PC-9 (cell line): Measurements from ENCODE around the gene RBM39. TPM values are rescaled to one million over a fixed set of nuclear protein-coding genes. Genes with fewer than 3 reads are reported as not detected.

Experiments used
- BruUV-seq: library from RNA; stranded (reverse); fragments of 400-500 nt; replicated peaks from 2 replicates; lab custom pipeline; 2021; lab: Mats Ljungman, UMichigan
- CTCF ChIA-PET: fragments of 300-600 bp; sonication (Branson Sonifier 250); formaldehyde crosslinking; loops from one replicate; lab custom pipeline; 2022; ENCODE audit warnings: antibody characterized with exemption; lab: Charles Lee
- POLR2A ChIA-PET: fragments of 300-600 bp; sonication (Branson Sonifier 250); formaldehyde crosslinking; loops from one replicate; lab custom pipeline; 2022; ENCODE audit warnings: antibody characterized with exemption; ENCODE audit not compliant: unreplicated experiment; lab: Charles Lee
- DNase-seq, 2 experiments: peaks; one replicate each; pipeline versions ENCODE4 v3.0.0 to v3.0.0-alpha.2; 2015 to 2022; ENCODE audit warnings: mixed read lengths in 1 of 2
- H2AFZ ChIP-seq: fragments of 200-600 bp; sonication (generic); 2 replicates; pipeline ENCODE4 v1.8.1; 2017; ENCODE audit warnings: antibody characterized with exemption
- H3F3A ChIP-seq: fragments of 200-600 bp; sonication (generic); 2 replicates; pipeline ENCODE4 v1.8.1; 2017; ENCODE audit warnings: antibody characterized with exemption, mild to moderate bottlenecking, low read depth; ENCODE audit not compliant: insufficient read depth
- H3K27ac ChIP-seq: fragments of 200-600 bp; sonication (generic); 2 replicates; pipeline ENCODE4 v1.6.1; 2016; ENCODE audit warnings: mixed run types
- H3K27me3 ChIP-seq: fragments of 200-600 bp; sonication (generic); 2 replicates; pipeline ENCODE4 v1.6.1; 2016; ENCODE audit warnings: low read depth, mixed run types; ENCODE audit not compliant: insufficient read depth
- H3K36me3 ChIP-seq: fragments of 200-600 bp; sonication (generic); 2 replicates; pipeline ENCODE4 v1.6.1; 2016; ENCODE audit warnings: low read depth, mixed run types
- H3K4me1 ChIP-seq: fragments of 200-600 bp; sonication (generic); replicated peaks from 2 replicates; pipeline ENCODE4 v1.6.1; 2016; ENCODE audit warnings: mixed run types; ENCODE audit not compliant: insufficient read depth
- H3K4me2 ChIP-seq: fragments of 200-600 bp; sonication (generic); 2 replicates; pipeline ENCODE4 v1.6.1; 2017; ENCODE audit warnings: mixed run types
- H3K4me3 ChIP-seq: fragments of 200-600 bp; sonication (generic); 2 replicates; pipeline ENCODE4 v1.6.1; 2016; ENCODE audit warnings: mixed run types
- H3K79me2 ChIP-seq: fragments of 200-600 bp; sonication (generic); 2 replicates; pipeline ENCODE4 v1.6.1; 2017; ENCODE audit warnings: low read depth, mixed run types
- H3K9me2 ChIP-seq: fragments of 200-600 bp; sonication (generic); 2 replicates; pipeline ENCODE4 v1.8.1; 2017; ENCODE audit warnings: mild to moderate bottlenecking; ENCODE audit not compliant: insufficient read depth
- H3K9me3 ChIP-seq: fragments of 200-600 bp; sonication (generic); 2 replicates; pipeline ENCODE4 v1.8.1; 2016; ENCODE audit warnings: low read depth; ENCODE audit not compliant: insufficient read depth
- H4K20me1 ChIP-seq: fragments of 200-600 bp; sonication (generic); 2 replicates; pipeline ENCODE4 v1.8.1; 2017; ENCODE audit not compliant: insufficient read depth
- EZH2 ChIP-seq: fragments of 200-600 bp; sonication (generic); IDR thresholded peaks from 2 replicates; pipeline ENCODE4 v1.8.0; 2017; ENCODE audit warnings: antibody characterized with exemption, low read depth
- intact Hi-C: fragments of 100-400 bp; cut with micrococcal nuclease; formaldehyde crosslinking; loops from one replicate; pipeline ENCODE4 v1.10.0; 2022; ENCODE audit not compliant: unreplicated experiment
- total RNA-seq: library from RNA; stranded (reverse); gene quantifications from 2 replicates; pipeline ENCODE4 v1.2.3, GENCODE V29; 2021
- TF ChIP-seq, protein P1 (sequence below): fragments of 200-600 bp; sonication (generic); conservative IDR thresholded peaks from 2 replicates; pipeline ENCODE4 v1.6.1; 2017; ENCODE audit warnings: mixed run types, antibody characterized with exemption, mild to moderate bottlenecking, moderate library complexity

The RBM39 gene
- total RNA-seq, 1 experiment from 2014 or later, result 379 TPM

DNA sequence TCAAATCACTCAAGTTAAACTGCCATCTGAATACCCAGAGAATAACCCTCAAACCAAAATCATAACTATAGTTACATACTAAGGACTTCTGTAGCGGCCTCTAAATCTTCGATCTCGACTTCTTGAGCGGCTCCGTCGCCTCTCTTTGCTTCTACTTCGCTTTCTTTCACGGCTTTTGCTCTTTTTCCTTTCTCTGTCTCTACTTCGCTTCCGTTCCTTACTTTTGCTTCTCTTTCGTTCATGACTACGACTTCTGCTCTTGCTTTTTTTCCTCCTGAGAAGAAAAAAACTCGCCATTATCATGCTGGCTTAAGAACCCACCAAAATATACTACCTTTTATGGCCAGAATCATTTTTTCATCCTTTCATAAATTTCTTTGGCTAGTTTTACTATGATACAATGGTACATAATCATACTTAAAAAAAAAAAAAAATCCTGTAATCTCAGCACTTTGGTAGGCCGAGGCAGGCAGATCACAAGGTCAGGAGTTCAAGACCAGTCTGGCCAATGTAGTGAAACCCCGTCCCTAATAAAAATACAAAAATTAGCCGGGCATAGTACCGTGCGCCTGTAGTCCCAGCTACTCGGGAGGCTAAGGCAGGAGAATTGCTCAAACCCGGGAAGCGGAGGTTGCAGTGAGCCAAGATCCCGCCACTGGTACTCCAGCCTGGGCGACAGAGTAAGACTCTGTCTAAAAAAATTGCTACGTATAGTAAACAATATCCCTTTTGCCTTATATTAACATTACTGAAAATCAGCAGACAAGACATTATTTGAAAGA lies 10.0 kb downstream of the RBM39 start:
- no peak overlapping the region for H3K4me3 ChIP-seq
- intact Hi-C loops, result loop anchor here (1.0 kb wide), 1 partner anchor 7 kb away; no protein-coding TSS in a partner anchor
- H3K9me3 ChIP-seq, result no peaks in the 10 kb centered on the region
- BruUV-seq, result no TSS peak
- peaks cover 22% of the 10 kb centered on the region; the same call in 1 of the 2 replicates for H3K4me1 ChIP-seq
- H3K4me2 ChIP-seq, result no peak overlapping the region
- peaks cover 87% of the 10 kb centered on the region for H3K36me3 ChIP-seq
- peaks cover 97% of the 10 kb centered on the region for H3K79me2 ChIP-seq
- no peaks in the 10 kb centered on the region for H3K27me3 ChIP-seq
- DNase-seq, result no peak
- H3K9me2 ChIP-seq, result no peaks in the 10 kb centered on the region
- H3F3A ChIP-seq, result peaks cover 77% of the 10 kb centered on the region
- H2AFZ ChIP-seq, result no peak overlapping the region
- H4K20me1 ChIP-seq, result peaks cover 98% of the 10 kb centered on the region
- CTCF ChIA-PET, result no interaction called here
- no peak for TF ChIP-seq EZH2
- TF ChIP-seq, protein P1, sequence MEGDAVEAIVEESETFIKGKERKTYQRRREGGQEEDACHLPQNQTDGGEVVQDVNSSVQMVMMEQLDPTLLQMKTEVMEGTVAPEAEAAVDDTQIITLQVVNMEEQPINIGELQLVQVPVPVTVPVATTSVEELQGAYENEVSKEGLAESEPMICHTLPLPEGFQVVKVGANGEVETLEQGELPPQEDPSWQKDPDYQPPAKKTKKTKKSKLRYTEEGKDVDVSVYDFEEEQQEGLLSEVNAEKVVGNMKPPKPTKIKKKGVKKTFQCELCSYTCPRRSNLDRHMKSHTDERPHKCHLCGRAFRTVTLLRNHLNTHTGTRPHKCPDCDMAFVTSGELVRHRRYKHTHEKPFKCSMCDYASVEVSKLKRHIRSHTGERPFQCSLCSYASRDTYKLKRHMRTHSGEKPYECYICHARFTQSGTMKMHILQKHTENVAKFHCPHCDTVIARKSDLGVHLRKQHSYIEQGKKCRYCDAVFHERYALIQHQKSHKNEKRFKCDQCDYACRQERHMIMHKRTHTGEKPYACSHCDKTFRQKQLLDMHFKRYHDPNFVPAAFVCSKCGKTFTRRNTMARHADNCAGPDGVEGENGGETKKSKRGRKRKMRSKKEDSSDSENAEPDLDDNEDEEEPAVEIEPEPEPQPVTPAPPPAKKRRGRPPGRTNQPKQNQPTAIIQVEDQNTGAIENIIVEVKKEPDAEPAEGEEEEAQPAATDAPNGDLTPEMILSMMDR, result no peak
- no peak overlapping the region for H3K27ac ChIP-seq
- POLR2A ChIA-PET, result interaction anchor here (0.8 kb wide), 1 partner anchor 10 kb away, joined by 4 read pairs; the partner anchor contains the start of gene RBM39

DNA sequence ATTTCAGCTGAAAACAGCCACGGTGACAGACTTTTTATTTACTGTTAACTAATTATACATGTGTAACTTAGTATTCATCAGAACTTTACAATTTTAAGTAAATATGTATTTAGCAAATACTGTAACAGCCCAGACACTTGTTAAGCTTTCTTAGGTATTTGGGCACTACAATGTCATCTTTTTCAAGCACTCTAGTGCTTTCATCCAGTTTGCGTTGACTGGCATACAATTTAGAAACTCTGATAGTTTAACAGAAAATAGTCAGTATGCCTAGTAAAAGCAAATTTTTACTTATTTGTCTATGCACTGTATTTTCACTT lies 10.6 kb downstream of the RBM39 start:
- CTCF ChIA-PET, result no interaction called here
- peaks cover 98% of the 10 kb centered on the region for H4K20me1 ChIP-seq
- H3K27ac ChIP-seq, result no peak overlapping the region
- no peak overlapping the region for H3K4me2 ChIP-seq
- H2AFZ ChIP-seq, result no peak overlapping the region
- BruUV-seq, result no TSS peak
- POLR2A ChIA-PET, result interaction anchor here (1.0 kb wide), 1 partner anchor 11 kb away, joined by 18 read pairs; no protein-coding TSS in a partner anchor
- H3K36me3 ChIP-seq, result peaks cover 87% of the 10 kb centered on the region
- H3K9me3 ChIP-seq, result no peaks in the 10 kb centered on the region
- peaks cover 22% of the 10 kb centered on the region; the same call in 1 of the 2 replicates for H3K4me1 ChIP-seq
- DNase-seq, result no peak
- peaks cover 81% of the 10 kb centered on the region for H3F3A ChIP-seq
- H3K4me3 ChIP-seq, result no peak overlapping the region
- no peaks in the 10 kb centered on the region for H3K9me2 ChIP-seq
- TF ChIP-seq EZH2, result no peak
- TF ChIP-seq, protein P1, result no peak
- intact Hi-C loops, result loop anchor here (1.0 kb wide), 1 partner anchor 8 kb away; no protein-coding TSS in a partner anchor
- H3K79me2 ChIP-seq, result peaks cover 97% of the 10 kb centered on the region
- H3K27me3 ChIP-seq, result no peaks in the 10 kb centered on the region

DNA sequence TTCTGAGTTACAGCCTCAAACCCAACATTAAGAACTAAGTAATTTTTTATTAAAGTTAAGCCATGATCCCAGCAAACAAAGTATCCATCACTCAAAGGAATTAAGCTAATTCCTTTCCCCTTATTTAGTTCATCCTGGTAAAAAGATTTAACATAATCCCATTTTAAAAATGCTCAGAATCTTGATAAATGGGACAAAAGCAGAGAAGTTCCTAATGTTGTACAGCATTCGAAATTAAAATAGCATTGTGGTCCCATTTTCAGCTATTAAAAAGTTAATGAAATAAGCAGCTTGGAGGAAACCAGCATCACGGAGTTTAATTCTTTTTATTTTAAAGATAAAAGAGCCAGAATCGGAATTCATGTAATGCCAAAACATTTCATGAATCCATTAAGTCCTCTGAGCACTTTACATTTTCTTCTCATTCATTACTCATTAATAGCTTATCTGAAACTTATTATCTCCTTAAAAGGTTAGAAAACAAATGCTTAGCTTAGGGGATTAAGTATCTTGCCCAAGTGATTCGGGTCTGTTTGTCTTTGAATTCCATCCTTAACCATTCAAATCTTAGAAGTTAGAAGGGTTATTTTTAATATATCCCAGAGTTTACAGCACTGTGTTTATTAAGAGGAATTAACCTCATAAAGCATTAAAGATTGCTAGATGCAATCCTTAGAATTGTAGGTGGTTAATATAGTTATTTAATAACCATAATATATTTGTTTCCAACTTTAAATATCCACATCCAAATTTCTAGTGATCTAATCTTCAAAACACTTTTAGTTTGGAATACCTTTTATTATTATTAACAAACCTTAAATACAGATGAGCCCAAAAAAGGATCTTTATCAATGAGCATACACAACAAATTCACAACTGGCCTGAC lies 11.2 kb downstream of the RBM39 start:
- Histone ChIP-seq H3K9me3 (no peaks in the 10 kb centered on the region), H4K20me1 (peaks cover 98% of the 10 kb centered on the region), H3F3A (peaks cover 84% of the 10 kb centered on the region), H3K27ac (no peak overlapping the region), H3K9me2 (no peaks in the 10 kb centered on the region), H3K4me2 (no peak overlapping the region), H2AFZ (no peak overlapping the region), H3K4me1 (peaks cover 19% of the 10 kb centered on the region; the same call in 1 of the 2 replicates), H3K36me3 (peaks cover 87% of the 10 kb centered on the region), H3K27me3 (no peaks in the 10 kb centered on the region), H3K79me2 (peaks cover 97% of the 10 kb centered on the region), H3K4me3 (no peak overlapping the region)
- BruUV-seq, result no TSS peak
- intact Hi-C loops, result loop anchor here (1.0 kb wide), 1 partner anchor 8 kb away; no protein-coding TSS in a partner anchor
- TF ChIP-seq, protein P1, result no peak
- no peak for TF ChIP-seq EZH2
- DNase-seq, result no peak
- ChIA-PET CTCF (no interaction called here), POLR2A (interaction anchor here (0.6 to 1.0 kb wide), 2 partner anchors 12 to 194 kb away, joined by 3 to 18 read pairs; no protein-coding TSS in a partner anchor)
